Neural progenitor cell (in vitro differentiated cells): ENCODE measurements around the gene ZMIZ1.

ENCODE experiments used
- EZH2phosphoT487 ChIP-seq: fragments of 200-600 bp; sonication (generic); IDR thresholded peaks from 2 replicates; pipeline ENCODE4 v1.6.1; 2017; ENCODE audit warnings: antibody characterized with exemption
- TF ChIP-seq, protein P1 (sequence below): fragments of 200-600 bp; sonication (generic); IDR thresholded peaks from 2 replicates; pipeline ENCODE4 v1.5.1; 2017; ENCODE audit warnings: antibody characterized with exemption, mild to moderate bottlenecking

DNA sequence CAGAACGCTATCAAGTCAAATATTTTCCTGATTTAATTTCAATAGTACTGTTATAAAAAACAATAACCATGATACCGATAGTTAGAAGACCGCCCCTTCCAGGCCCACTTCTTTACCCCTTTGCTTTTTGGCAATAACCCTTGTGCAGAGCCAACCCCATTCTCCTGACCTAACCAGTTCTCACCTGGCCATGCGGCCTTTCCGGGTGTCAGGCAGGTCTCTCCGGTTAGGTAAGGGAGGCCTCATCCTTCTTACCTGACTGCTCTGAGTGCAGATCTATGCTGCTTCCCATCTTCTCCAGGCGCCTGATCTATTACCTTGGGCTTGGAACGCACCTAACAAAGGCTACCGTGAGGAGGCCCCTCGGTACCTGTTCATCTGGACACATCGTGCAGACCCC lies 26.6 kb downstream of the ZMIZ1 start:
- TF ChIP-seq EZH2phosphoT487 = no peak
- TF ChIP-seq, protein P1, sequence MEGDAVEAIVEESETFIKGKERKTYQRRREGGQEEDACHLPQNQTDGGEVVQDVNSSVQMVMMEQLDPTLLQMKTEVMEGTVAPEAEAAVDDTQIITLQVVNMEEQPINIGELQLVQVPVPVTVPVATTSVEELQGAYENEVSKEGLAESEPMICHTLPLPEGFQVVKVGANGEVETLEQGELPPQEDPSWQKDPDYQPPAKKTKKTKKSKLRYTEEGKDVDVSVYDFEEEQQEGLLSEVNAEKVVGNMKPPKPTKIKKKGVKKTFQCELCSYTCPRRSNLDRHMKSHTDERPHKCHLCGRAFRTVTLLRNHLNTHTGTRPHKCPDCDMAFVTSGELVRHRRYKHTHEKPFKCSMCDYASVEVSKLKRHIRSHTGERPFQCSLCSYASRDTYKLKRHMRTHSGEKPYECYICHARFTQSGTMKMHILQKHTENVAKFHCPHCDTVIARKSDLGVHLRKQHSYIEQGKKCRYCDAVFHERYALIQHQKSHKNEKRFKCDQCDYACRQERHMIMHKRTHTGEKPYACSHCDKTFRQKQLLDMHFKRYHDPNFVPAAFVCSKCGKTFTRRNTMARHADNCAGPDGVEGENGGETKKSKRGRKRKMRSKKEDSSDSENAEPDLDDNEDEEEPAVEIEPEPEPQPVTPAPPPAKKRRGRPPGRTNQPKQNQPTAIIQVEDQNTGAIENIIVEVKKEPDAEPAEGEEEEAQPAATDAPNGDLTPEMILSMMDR = no peak
